ENCODE measurements around the gene UBA7.
"Not testable (repeated sequence)": the region's sequence is repeated elsewhere in the genome, so short reads cannot be mapped to it uniquely, and the experiment has no call there.

Gene UBA7, protein sequence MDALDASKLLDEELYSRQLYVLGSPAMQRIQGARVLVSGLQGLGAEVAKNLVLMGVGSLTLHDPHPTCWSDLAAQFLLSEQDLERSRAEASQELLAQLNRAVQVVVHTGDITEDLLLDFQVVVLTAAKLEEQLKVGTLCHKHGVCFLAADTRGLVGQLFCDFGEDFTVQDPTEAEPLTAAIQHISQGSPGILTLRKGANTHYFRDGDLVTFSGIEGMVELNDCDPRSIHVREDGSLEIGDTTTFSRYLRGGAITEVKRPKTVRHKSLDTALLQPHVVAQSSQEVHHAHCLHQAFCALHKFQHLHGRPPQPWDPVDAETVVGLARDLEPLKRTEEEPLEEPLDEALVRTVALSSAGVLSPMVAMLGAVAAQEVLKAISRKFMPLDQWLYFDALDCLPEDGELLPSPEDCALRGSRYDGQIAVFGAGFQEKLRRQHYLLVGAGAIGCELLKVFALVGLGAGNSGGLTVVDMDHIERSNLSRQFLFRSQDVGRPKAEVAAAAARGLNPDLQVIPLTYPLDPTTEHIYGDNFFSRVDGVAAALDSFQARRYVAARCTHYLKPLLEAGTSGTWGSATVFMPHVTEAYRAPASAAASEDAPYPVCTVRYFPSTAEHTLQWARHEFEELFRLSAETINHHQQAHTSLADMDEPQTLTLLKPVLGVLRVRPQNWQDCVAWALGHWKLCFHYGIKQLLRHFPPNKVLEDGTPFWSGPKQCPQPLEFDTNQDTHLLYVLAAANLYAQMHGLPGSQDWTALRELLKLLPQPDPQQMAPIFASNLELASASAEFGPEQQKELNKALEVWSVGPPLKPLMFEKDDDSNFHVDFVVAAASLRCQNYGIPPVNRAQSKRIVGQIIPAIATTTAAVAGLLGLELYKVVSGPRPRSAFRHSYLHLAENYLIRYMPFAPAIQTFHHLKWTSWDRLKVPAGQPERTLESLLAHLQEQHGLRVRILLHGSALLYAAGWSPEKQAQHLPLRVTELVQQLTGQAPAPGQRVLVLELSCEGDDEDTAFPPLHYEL

GRCh38 chr3:49813497-49814174 is at the start of gene UBA7:
Gene UBA7, minus strand, starts transcription at chr3:49813953. Its CDS starts 166 bp downstream, at chr3:49813787.
- peak; percentile 29 for DNase-seq

GRCh38 chr3:49859576-49860305 is 46.0 kb upstream of the UBA7 start:
- no peak for DNase-seq

DNA sequence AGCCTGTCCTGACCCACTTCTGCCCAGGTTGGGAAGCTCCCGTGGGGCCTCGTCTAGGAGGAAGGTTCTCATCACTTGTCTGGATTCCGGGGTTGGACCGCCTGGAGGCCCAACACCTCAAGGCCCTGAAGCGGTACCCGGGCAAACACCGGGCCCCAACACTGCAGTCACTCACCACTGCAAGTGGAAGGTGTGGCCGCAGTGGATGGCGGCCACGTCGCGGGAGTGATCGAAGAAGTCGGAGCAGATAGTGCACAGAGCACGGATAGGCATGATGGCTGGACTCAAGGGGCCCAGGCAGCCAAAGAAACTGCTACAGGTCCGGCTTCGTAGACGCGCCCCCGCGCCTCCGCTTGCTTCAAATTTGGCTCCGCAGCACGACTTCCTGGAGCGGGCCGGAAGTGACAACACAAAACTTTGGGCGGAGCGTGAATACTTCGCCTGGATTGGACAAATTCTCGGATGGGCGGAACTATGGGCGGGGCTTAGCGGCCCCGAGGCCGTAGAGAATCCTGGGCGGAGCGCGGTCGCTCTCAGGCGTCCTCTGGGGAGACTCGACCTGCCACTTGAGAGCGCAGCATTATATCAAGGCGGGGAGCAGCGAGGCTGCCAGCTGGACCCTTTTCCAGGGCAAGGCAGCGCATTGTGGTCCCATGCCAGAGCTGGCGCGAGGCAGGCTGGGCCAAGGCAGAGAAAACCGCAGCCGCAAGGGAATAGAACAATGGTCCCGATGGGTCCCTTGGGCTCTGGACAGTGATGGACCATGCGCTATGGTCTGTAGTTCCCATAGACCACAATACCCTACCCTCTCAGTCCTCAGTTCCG is 42.6 kb upstream of the UBA7 start, which contains the start of gene TRAIP:
TSS of gene TRAIP (minus strand) at position 384 of the 825 bp plus-strand sequence. CDS start at position 273, 111 bp downstream.
- peak; percentile 92 for DNase-seq

DNA sequence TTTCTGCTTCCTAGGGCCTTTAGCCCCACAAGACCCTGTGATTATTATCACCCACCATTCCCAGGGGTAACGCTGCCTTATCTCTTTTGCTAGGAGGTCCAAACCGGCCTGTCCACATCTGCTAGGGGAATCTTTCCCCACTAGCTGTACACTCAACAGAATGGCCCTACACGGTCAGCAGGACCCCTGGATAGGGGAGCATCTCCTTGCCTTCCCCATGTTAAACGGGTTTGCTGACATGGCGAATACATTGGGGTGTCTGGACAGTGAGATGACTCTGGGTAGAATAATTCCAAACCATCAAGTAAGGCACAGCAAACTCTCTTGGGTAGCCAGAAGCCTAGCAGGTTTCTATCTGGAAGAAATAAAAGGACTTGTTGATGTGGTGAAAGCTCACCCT is 41.9 kb upstream of the UBA7 start:
- DNase-seq: no peak

- no peak for DNase-seq
Observed at GRCh38 chr3:49845694-49846093, 31.9 kb upstream of the UBA7 start.

DNA sequence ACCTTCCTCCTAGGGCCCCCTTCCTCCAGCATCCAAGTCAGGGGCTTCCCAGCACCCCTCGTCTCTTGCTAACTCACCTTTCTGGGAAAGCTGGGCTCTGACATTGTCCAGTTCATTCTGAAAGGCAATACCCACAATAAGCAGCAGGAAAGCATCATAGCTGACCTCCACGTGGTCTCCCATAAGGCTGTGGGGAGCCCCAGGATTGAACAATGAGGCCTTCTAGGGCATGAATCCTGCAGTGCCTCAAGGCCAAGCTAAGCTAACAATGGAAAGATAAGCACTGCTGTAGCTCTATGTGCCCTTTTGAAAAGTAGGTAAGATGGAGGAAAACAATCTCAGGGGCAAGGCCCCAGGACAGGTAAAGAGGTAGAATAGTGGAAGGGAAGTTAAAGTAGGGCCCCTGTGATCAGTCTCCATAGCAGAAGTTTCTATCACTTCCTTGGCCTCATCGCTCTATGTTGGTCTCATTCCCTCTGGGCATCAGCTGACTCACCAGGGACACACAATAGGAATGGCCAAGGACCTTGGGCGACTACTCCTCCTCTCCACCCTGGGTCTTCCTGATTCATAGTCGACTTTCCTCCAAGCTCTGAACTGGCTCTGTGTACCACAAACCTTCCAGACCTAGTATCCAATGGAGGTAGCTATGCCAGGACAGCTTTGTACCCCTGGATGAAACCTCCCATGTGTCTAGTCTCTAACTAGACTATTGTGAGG is 30.9 kb upstream of the UBA7 start:
- DNase-seq: no peak

GRCh38 chr3:49842843-49843517 is 29.2 kb upstream of the UBA7 start:
- no peak for DNase-seq

DNA sequence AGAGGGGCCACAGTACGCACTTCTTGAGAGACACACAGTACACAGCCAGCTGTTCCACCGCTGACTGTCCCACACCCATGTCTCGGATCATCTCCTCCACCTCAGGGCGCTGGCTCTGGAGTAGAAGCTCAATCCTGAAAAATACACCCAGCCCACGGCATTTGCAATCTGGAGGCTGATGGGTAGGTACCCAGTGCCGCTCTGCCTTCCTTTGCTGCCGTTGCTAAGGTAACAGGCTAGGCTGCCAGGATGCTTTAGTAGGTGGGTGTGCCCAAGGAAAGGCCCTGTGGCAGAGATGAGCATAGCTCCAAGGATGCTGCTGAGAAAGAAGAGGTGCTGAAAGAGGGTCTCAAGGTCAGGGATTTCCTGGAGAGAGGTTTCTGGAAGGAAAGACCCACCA is 28.1 kb upstream of the UBA7 start:
- DNase-seq: no peak

- no peak for DNase-seq
Observed at GRCh38 chr3:49841126-49841696, 27.5 kb upstream of the UBA7 start.

GRCh38 chr3:49840388-49840787 is 26.6 kb upstream of the UBA7 start:
- no peak for DNase-seq

DNA sequence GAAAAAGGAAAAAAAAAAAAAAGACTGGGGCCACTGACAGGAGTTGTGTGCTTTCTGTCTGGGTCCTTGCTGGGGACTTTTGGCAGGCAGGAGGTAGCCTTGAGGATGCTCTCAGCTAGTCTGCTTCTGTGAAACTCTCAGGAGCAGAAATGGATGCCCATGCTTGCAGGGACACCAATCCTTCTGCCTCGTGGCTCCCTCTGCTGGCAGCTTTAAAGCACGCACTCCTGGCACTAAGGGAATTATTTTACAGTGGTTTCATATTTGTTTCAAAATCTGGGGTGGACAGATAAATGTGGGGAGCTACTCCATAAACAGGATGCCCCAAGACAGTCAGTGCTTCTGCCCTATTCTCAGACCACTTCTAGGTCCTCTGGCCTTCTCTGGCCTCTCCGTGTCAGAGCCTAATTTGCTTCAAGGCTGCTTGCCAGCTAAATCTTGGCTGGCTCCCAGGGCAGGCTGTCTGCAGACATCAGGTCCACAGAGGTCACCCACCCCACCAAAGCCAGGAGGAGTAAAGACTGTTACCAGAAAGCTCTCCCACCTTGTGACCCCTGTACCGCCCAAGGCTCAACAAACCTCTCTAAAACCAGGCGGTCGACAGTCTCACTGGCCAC is 25.5 kb upstream of the UBA7 start:
- DNase-seq: peak; percentile 80

GRCh38 chr3:49831341-49831740 is 17.6 kb upstream of the UBA7 start:
- DNase-seq: no peak

- no peak for DNase-seq
Observed at GRCh38 chr3:49826016-49826415, 12.3 kb upstream of the UBA7 start.

DNA sequence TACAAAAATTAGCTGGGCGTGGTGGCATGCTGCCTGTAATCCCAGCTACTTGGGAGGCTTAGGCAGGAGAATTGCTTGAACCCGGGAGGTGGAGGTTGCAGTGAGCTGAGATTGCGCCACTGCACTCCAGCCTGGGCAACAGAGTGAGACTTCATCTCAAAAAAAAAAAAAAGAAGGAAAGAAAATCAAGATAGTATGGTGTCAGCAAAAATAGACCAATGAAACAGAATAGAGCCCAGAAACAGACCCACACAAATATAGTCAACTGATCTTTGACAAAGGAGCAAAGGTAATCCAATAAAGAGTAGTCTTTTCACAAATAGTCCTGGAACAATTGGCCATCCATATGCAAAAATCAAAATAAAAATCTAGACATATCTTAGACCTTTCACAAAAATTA is 9.4 kb upstream of the UBA7 start:
- DNase-seq: not testable (repeated sequence)

DNA sequence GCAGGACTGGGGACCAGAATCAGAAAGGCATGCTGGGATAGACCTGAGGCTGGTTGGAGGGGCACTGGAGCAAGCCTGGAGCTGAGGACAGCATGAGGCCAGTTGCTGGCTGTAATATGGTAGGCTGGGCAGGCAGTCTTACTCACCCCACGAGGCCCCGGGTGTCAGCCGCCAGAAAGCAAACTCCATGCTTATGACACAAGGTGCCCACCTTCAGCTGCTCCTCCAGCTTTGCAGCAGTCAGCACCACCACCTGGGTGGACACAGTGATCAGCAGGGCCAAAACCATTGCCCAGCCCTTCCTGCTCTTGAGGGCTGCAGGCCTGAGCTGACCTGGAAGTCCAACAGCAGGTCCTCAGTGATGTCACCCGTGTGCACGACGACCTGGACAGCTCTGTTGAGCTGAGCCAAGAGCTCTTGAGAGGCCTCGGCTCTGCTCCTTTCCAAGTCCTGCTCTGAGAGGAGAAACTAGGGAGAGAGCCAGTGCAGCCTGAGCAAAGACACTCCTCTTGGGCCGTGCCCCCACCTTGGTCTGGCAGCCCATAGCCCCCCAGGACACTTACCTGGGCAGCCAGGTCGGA is 747 bp downstream of the UBA7 start:
- DNase-seq: no peak

DNA sequence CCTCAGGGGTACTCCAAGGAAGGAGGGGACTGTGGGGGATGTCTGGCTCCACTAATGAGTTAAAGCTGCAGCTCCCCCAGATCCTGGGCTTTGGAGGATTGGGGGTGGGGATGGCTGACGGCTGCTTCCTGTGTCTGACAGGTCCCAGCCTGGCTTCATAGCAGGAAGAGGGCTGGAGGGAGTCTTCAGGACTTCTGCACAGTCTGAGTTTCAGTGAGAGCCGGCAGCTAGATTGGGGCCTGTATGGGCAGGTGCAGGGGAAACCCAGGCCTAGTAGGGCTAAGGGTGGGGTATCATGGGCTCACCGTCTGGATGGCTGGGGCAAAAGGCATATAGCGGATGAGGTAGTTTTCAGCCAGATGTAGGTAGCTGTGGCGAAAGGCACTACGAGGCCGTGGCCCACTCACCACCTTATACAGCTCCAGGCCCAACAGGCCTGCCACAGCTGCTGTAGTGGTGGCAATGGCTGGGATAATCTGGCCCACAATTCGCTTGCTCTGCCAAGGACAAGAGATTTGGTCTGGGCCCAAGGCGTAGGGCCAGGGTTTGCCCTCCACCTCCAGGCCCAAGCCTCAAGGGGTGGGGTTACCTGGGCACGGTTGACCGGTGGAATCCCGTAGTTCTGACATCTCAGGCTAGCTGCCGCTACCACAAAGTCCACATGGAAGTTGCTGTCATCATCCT is 6.2 kb downstream of the UBA7 start:
- no peak for DNase-seq

GRCh38 chr3:49806850-49807249 is 6.9 kb downstream of the UBA7 start:
- no peak for DNase-seq

All from stimulated activated CD4-positive, alpha-beta T cell treated with anti-CD3 and anti-CD28 coated beads, Interleukin-4, amount 100 ng/mL, for 1 hour (primary cell).